HG03521 (cell line): ENCODE measurements around the gene UNC13C.

ENCODE experiments used
- ATAC-seq: cut with Tn5 transposase; IDR thresholded peaks from one replicate; pipeline ENCODE4 v1.9.1; 2021; ENCODE audit warnings: mild to moderate bottlenecking, moderate library complexity; ENCODE audit not compliant: unreplicated experiment

The UNC13C gene

GRCh38 chr15:54017251-54017650, 39.0 kb downstream of the UNC13C start:
- no peak for ATAC-seq

GRCh38 chr15:54017959-54018358, 39.7 kb downstream of the UNC13C start:
- ATAC-seq, result no peak

- ATAC-seq, result no peak
Observed at GRCh38 chr15:54026258-54026657, 48.0 kb downstream of the UNC13C start.

- no peak for ATAC-seq
Observed at GRCh38 chr15:54026891-54027290, 48.6 kb downstream of the UNC13C start.

- no peak for ATAC-seq
Observed at GRCh38 chr15:54029081-54029480, 50.8 kb downstream of the UNC13C start.

- ATAC-seq, result no peak
Observed at GRCh38 chr15:54032066-54032465, 53.8 kb downstream of the UNC13C start.

- ATAC-seq, result no peak
Observed at GRCh38 chr15:54033356-54033860, 55.2 kb downstream of the UNC13C start.

GRCh38 chr15:54033869-54034458, 55.7 kb downstream of the UNC13C start:
- no peak for ATAC-seq

GRCh38 chr15:54035616-54036015, 57.4 kb downstream of the UNC13C start:
- ATAC-seq, result no peak

- ATAC-seq, result no peak
Observed at GRCh38 chr15:54045397-54045796, 67.2 kb downstream of the UNC13C start.

GRCh38 chr15:54046093-54046492, 67.9 kb downstream of the UNC13C start:
- no peak for ATAC-seq

- no peak for ATAC-seq
Observed at GRCh38 chr15:54064365-54064764, 86.1 kb downstream of the UNC13C start.

GRCh38 chr15:54066403-54066802, 88.2 kb downstream of the UNC13C start:
- no peak for ATAC-seq

- no peak for ATAC-seq
Observed at GRCh38 chr15:54082836-54083492, 104.7 kb downstream of the UNC13C start.

- ATAC-seq, result no peak
Observed at GRCh38 chr15:54083501-54083900, 105.3 kb downstream of the UNC13C start.

- no peak for ATAC-seq
Observed at GRCh38 chr15:54083991-54084390, 105.8 kb downstream of the UNC13C start.

GRCh38 chr15:54088837-54089236, 110.6 kb downstream of the UNC13C start:
- no peak for ATAC-seq

GRCh38 chr15:54089776-54090175, 111.5 kb downstream of the UNC13C start:
- ATAC-seq, result no peak

GRCh38 chr15:54091651-54092050, 113.4 kb downstream of the UNC13C start:
- ATAC-seq, result no peak

- ATAC-seq, result no peak
Observed at GRCh38 chr15:54094661-54095060, 116.4 kb downstream of the UNC13C start.

GRCh38 chr15:54097019-54097418, 118.8 kb downstream of the UNC13C start:
- no peak for ATAC-seq

- ATAC-seq, result no peak
Observed at GRCh38 chr15:54099010-54099409, 120.8 kb downstream of the UNC13C start.
